PC-3 (cell line): ENCODE measurements around the gene BTBD7. TPM values are rescaled to one million over a fixed set of nuclear protein-coding genes. Genes with fewer than 3 reads are reported as not detected.

ENCODE experiments used
- ATAC-seq: fragments of 200-7000 bp; cut with Tn5 transposase; 2 replicates; pipeline ENCODE4 v1.9.1; 2020; ENCODE audit warnings: mild to moderate bottlenecking, moderate library complexity
- BruUV-seq: library from RNA; stranded (reverse); fragments of 400-500 nt; replicated peaks from 2 replicates; lab custom pipeline; 2021; lab: Mats Ljungman, UMichigan
- CTCF ChIA-PET: fragments of 300-600 bp; sonication (Branson Sonifier 250); formaldehyde crosslinking; loops from one replicate; lab custom pipeline; 2022; ENCODE audit warnings: antibody characterized with exemption; lab: Charles Lee
- POLR2A ChIA-PET: fragments of 300-600 bp; sonication (Branson Sonifier 250); formaldehyde crosslinking; loops from one replicate; lab custom pipeline; 2022; ENCODE audit warnings: antibody characterized with exemption; ENCODE audit not compliant: unreplicated experiment; lab: Charles Lee
- DNase-seq: peaks from one replicate; pipeline ENCODE4 v3.0.0-alpha.2; 2015
- H2AFZ ChIP-seq: fragments of 300-600 bp; sonication (generic); 2 replicates; pipeline ENCODE4 v1.6.0; 2016; ENCODE audit warnings: antibody characterized with exemption, low read length
- H3F3A ChIP-seq: fragments of 300-600 bp; sonication (generic); one replicate; pipeline ENCODE4 v1.6.0; 2017; ENCODE audit warnings: antibody characterized with exemption, low read length, control low read depth, mild to moderate bottlenecking; ENCODE audit not compliant: unreplicated experiment
- H3K27ac ChIP-seq: fragments of 300-600 bp; sonication (generic); 2 replicates; pipeline ENCODE4 v1.5.1; 2016; ENCODE audit warnings: mild to moderate bottlenecking, low read length
- H3K27me3 ChIP-seq: fragments of 300-600 bp; sonication (generic); 2 replicates; pipeline ENCODE4 v1.6.1; 2016; ENCODE audit warnings: low read length, mixed read lengths
- H3K36me3 ChIP-seq: fragments of 300-600 bp; sonication (generic); 2 replicates; pipeline ENCODE4 v1.6.1; 2016; ENCODE audit warnings: low read depth, mixed run types, low read length, mixed read lengths
- H3K4me1 ChIP-seq: fragments of 300-600 bp; sonication (generic); 2 replicates; pipeline ENCODE4 v1.5.1; 2016; ENCODE audit warnings: low read length; ENCODE audit not compliant: insufficient read depth
- H3K4me2 ChIP-seq: fragments of 300-600 bp; sonication (generic); 2 replicates; pipeline ENCODE4 v1.6.0; 2016; ENCODE audit warnings: low read length
- H3K4me3 ChIP-seq: fragments of 300-600 bp; sonication (generic); 2 replicates; pipeline ENCODE4 v1.5.1; 2016; ENCODE audit warnings: mild to moderate bottlenecking, low read length, mixed read lengths
- H3K79me2 ChIP-seq: fragments of 300-600 bp; sonication (generic); 2 replicates; pipeline ENCODE4 v1.6.1; 2017; ENCODE audit warnings: low read length, mixed read lengths
- H3K9ac ChIP-seq: fragments of 300-600 bp; sonication (generic); 2 replicates; pipeline ENCODE4 v1.6.0; 2016; ENCODE audit warnings: mild to moderate bottlenecking, low read length
- H3K9me2 ChIP-seq: fragments of 300-600 bp; sonication (generic); replicated peaks from 2 replicates; pipeline ENCODE4 v1.6.1; 2016; ENCODE audit warnings: mixed run types, low read length, mixed read lengths
- H3K9me3 ChIP-seq: fragments of 300-600 bp; sonication (generic); 2 replicates; pipeline ENCODE4 v1.6.1; 2016; ENCODE audit warnings: low read length, mixed read lengths
- H4K20me1 ChIP-seq: fragments of 300-600 bp; sonication (generic); 2 replicates; pipeline ENCODE4 v1.6.1; 2016; ENCODE audit warnings: low read length, mixed read lengths
- CTCF ChIP-seq: fragments of 300-600 bp; sonication (generic); conservative IDR thresholded peaks from 2 replicates; pipeline ENCODE4 v1.5.1; 2017; ENCODE audit warnings: antibody characterized with exemption, low read depth, mild to moderate bottlenecking, low read length
- EZH2 ChIP-seq: fragments of 300-600 bp; sonication (generic); IDR thresholded peaks from one replicate; pipeline ENCODE4 v1.6.1; 2017; ENCODE audit warnings: antibody characterized with exemption, mild to moderate bottlenecking, low read length; ENCODE audit not compliant: unreplicated experiment
- EZH2phosphoT487 ChIP-seq: fragments of 300-600 bp; sonication (generic); IDR thresholded peaks from 2 replicates; pipeline ENCODE4 v1.6.1; 2018; ENCODE audit warnings: mild to moderate bottlenecking, antibody characterized with exemption, low read length, borderline replicate concordance
- intact Hi-C: fragments of 100-400 bp; cut with micrococcal nuclease; formaldehyde crosslinking; loops from 2 replicates; pipeline ENCODE4 v1.9.0; 2023
- total RNA-seq: library from RNA; depleted of rRNA; stranded (reverse); fragments of >200 nt; gene quantifications from 2 replicates; pipeline ENCODE4 v1.2.3, GENCODE V29; 2014

BTBD7 gene
- total RNA-seq, 1 experiment from 2014 or later: 23.2 TPM

DNA sequence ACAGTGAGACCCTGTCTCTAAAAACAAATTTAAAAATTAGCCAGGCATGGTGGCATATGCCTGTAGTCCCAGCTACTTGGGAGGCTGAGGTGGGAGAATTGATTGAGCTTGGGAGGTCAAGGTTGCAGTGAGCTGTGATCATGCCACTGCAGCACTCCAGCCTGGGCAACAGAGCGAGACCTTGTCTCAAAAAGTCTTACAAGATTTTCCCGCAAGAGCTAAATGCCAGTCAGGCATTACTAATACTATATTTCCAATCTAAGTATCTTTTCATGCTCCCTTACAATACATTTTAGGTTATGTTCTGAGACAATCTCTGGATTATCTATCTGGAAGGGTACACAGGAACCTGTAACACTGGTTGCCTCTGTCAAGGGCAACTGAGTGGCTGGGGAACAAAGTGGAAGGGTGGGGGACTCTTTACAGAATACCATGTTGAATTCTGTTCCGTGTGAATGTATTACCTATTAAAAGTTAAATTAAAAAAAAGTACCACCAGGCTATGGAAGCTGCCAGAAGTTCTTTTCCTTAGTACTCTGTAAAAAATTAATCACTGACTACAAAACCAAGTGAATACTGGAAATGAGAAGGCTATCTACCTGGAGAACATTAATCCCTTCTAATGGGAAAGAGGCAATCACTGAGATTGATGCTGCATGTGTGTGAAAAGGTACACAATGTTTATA, 56.7 kb downstream of the BTBD7 start:
- Histone ChIP-seq H4K20me1 (no peaks in the 10 kb centered on the region), H3K27ac (no peak overlapping the region), H3K4me1 (no peaks in the 10 kb centered on the region), H3K79me2 (peaks cover 38% of the 10 kb centered on the region), H3K9me2 (no peaks in the 10 kb centered on the region), H3K27me3 (no peaks in the 10 kb centered on the region), H3K36me3 (peaks cover 15% of the 10 kb centered on the region), H2AFZ (no peak overlapping the region), H3K9me3 (no peaks in the 10 kb centered on the region), H3K4me3 (no peak overlapping the region), H3K4me2 (no peak overlapping the region), H3K9ac (no peak overlapping the region), H3F3A (no peaks in the 10 kb centered on the region)
- ATAC-seq: no peak
- BruUV-seq: no TSS peak
- intact Hi-C loops: no loop called here
- TF ChIP-seq EZH2phosphoT487 (no peak), EZH2 (no peak), CTCF (no peak)
- ChIA-PET POLR2A (no interaction called here), CTCF (no interaction called here)
- DNase-seq: no peak

DNA sequence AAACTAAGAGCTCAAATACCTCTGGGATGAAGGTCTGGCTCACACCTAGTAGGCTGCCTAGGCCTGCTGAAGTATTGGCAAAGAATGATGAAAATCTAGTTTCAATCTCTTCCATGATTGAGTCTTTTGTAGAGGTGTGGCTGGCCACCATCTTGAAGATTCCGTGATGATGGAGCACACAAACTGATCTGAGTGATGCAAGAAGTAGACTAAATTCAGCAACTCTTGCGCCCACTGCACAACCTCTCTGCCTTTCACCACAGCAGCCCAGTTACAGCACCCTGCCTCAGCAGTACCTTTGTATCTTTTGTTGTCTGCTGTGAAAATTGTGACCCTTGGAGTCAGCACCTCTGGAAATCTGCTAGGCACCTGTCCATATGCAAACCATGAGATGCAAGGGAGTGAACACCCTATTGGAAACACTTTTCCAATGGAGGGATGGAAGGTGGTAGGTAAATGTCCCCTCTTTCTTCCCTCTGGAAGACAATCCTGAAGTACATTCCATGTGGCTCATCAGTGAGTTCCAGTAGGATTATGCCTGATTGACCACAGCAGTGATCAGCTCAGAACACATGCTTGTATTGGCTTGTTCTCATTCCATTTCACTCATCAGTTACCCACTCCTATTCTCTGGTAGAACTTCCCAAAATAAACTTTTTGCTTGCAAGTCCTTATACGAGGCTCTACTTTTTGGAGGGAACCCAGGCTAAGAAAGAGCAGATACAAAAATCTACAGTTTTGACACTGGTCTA, 58.6 kb downstream of the BTBD7 start:
- Histone ChIP-seq H2AFZ (no peak overlapping the region), H4K20me1 (no peaks in the 10 kb centered on the region), H3K9me3 (no peaks in the 10 kb centered on the region), H3K4me1 (peaks cover 8% of the 10 kb centered on the region), H3F3A (no peaks in the 10 kb centered on the region), H3K27me3 (no peaks in the 10 kb centered on the region), H3K4me2 (no peak overlapping the region), H3K36me3 (peaks cover 15% of the 10 kb centered on the region), H3K79me2 (peaks cover 24% of the 10 kb centered on the region), H3K9me2 (no peaks in the 10 kb centered on the region), H3K4me3 (no peak overlapping the region), H3K9ac (no peak overlapping the region), H3K27ac (no peak overlapping the region)
- DNase-seq (no peak), ATAC-seq (no peak)
- ChIA-PET CTCF (no interaction called here), POLR2A (no interaction called here)
- TF ChIP-seq EZH2 (no peak), CTCF (no peak), EZH2phosphoT487 (no peak)
- BruUV-seq: no TSS peak
- intact Hi-C loops: no loop called here

DNA sequence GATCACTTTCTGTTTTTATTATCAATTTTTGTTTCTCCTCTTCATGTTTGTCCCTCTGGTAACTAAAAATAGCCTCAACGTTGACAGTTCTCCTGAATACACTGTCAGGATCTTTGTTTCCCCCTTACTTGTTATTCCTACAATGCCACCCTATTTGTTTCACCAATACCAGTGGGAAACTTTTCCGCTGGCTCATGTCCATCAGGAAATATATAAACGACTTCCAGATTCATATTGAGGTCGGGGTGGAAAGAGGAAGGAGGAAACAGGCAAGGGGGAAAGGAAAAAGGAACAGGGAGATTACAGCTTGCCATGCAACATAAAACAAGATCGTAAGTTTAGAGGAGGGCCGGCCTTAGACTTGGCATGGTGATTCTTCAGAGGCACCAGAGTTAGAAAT, 61.7 kb downstream of the BTBD7 start:
- ChIA-PET POLR2A (no interaction called here), CTCF (no interaction called here)
- Histone ChIP-seq H2AFZ (no peak overlapping the region), H3K9me3 (no peaks in the 10 kb centered on the region), H3K36me3 (peaks cover 8% of the 10 kb centered on the region; the same call in 1 of the 2 replicates), H4K20me1 (no peaks in the 10 kb centered on the region), H3K9me2 (no peaks in the 10 kb centered on the region), H3K27ac (no peak overlapping the region), H3F3A (no peaks in the 10 kb centered on the region), H3K79me2 (peaks cover 52% of the 10 kb centered on the region), H3K9ac (no peak overlapping the region), H3K27me3 (no peaks in the 10 kb centered on the region), H3K4me3 (no peak overlapping the region), H3K4me2 (no peak overlapping the region), H3K4me1 (peaks cover 11% of the 10 kb centered on the region)
- BruUV-seq: no TSS peak
- TF ChIP-seq CTCF: no peak
- ATAC-seq: no peak
- intact Hi-C loops: no loop called here
- no peak for DNase-seq
